K562 (cell line): ENCODE measurements around the gene ADAT1. TPM values are rescaled to one million over a fixed set of nuclear protein-coding genes. Genes with fewer than 3 reads are reported as not detected.

ENCODE experiments used
- ERF ChIP-seq: fragments of 450-650 bp; formaldehyde crosslinking; IDR thresholded peaks from 2 replicates; pipeline ENCODE4 v1.4.0; 2020; ENCODE audit warnings: mild to moderate bottlenecking, mixed read lengths
- ETV5 ChIP-seq: sonication (generic); formaldehyde crosslinking; IDR thresholded peaks from 2 replicates; pipeline ENCODE4 v1.4.0; 2020; ENCODE audit warnings: low read depth, mild to moderate bottlenecking, missing genetic modification reagents
- FOXA3 ChIP-seq, 2 experiments: fragments of 450-650 bp in 1 of 2; sonication (generic) in 1 of 2; formaldehyde crosslinking; IDR thresholded peaks in 1 of 2; conservative IDR thresholded peaks in 1 of 2; 2 replicates each; pipeline versions ENCODE4 v1.4.0 to v1.8.0; 2020 to 2022; ENCODE audit warnings: mild to moderate bottlenecking in 2 of 2, missing genetic modification reagents in 1 of 2
- HDAC6 ChIP-seq: IDR thresholded peaks from 2 replicates; pipeline ENCODE4 v1.6.1; 2012; ENCODE audit warnings: low read depth, mild to moderate bottlenecking, control low read depth, inconsistent platforms, low read length, moderate library complexity
- TFAM ChIP-seq: fragments of 250-450 bp; sonication (Bioruptor Pico); conservative IDR thresholded peaks from 2 replicates; pipeline ENCODE4 v1.5.0; 2021; ENCODE audit warnings: mild to moderate bottlenecking, moderate library complexity
- ZNF561 ChIP-seq: fragments of 450-650 bp; formaldehyde crosslinking; conservative IDR thresholded peaks from 2 replicates; pipeline ENCODE4 v1.4.0; 2020; ENCODE audit warnings: mild to moderate bottlenecking, moderate library complexity
- polyA plus RNA-seq, 8 experiments: library from polyadenylated mRNA; depleted of rRNA in 4 of 8; stranded (reverse) in 5 of 8; unstranded in 3 of 8; fragments of >200 nt; fragmentation: Nextera tagmentation in 2 of 8; fragmentation: Illumina TruSeq in 1 of 8; extraction: Ambion mirVana in 2 of 8; extraction: Trizol in 1 of 8; gene quantifications; 2 replicates each; pipeline versions ENCODE4 v1.2.1 to v1.2.3, GENCODE V29; 2011 to 2014; ENCODE audit warnings: inconsistent platforms in 1 of 8, missing spikeins in 1 of 8
- total RNA-seq, 7 experiments: library from RNA; depleted of rRNA in 6 of 7; stranded (reverse); fragments of >200 nt in 6 of 7; fragmentation: Illumina TruSeq in 2 of 7; extraction: Trizol in 2 of 7; gene quantifications; 2 replicates each; pipeline versions ENCODE4 v1.2.1 to v1.2.3, GENCODE V29; 2011 to 2021; ENCODE audit warnings: low replicate concordance in 1 of 7
- TF ChIP-seq, protein P1 (sequence below): fragments of 200-600 bp; sonication (generic); IDR thresholded peaks from one replicate; pipeline ENCODE4 v1.6.1; 2012; ENCODE audit warnings: mild to moderate bottlenecking, low read depth, low read length, inconsistent platforms

The ADAT1 gene
- total and polyA plus RNA-seq, 9 of the 15 experiments (the other 6 are each of a cell fraction or from before 2014, with no cell fraction given), result 16.0 to 36.7 (median 28.2) TPM

DNA sequence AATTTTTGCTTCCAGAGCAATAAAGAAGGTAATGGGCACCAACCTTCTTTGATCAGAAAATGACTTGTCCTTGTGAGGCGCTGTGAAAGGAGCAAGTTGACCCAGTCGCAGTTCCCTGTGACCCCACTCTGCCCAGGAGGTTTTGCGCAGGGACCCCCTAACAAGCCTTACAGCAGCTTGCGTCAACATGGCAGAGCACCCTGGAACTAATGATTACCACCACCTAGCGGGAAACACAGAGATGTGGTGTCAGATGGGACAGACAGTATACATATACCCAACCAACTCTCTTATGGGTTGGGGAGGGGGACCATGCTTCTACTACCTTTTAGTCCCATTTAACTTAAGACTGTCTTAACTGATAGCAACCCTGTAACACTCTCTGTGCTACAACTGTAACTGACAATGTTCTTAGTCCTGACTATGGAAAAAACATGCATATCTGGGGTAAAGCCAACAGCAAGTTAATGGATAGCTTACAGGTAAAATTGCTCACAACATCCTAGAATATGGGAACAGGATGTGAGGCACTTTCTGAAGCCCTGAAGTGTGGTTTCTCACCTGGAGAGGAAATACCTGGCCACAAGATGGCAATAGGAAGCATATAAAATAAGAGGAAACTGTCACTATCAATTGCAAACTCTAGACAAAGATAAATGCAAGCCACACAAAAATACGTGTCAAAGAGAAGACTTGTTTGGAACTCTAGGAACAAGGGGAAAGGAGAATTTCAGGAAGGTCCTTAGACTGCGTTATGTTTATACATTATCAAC, 21.3 kb upstream of the ADAT1 start (continued):
- TF ChIP-seq, protein P1, sequence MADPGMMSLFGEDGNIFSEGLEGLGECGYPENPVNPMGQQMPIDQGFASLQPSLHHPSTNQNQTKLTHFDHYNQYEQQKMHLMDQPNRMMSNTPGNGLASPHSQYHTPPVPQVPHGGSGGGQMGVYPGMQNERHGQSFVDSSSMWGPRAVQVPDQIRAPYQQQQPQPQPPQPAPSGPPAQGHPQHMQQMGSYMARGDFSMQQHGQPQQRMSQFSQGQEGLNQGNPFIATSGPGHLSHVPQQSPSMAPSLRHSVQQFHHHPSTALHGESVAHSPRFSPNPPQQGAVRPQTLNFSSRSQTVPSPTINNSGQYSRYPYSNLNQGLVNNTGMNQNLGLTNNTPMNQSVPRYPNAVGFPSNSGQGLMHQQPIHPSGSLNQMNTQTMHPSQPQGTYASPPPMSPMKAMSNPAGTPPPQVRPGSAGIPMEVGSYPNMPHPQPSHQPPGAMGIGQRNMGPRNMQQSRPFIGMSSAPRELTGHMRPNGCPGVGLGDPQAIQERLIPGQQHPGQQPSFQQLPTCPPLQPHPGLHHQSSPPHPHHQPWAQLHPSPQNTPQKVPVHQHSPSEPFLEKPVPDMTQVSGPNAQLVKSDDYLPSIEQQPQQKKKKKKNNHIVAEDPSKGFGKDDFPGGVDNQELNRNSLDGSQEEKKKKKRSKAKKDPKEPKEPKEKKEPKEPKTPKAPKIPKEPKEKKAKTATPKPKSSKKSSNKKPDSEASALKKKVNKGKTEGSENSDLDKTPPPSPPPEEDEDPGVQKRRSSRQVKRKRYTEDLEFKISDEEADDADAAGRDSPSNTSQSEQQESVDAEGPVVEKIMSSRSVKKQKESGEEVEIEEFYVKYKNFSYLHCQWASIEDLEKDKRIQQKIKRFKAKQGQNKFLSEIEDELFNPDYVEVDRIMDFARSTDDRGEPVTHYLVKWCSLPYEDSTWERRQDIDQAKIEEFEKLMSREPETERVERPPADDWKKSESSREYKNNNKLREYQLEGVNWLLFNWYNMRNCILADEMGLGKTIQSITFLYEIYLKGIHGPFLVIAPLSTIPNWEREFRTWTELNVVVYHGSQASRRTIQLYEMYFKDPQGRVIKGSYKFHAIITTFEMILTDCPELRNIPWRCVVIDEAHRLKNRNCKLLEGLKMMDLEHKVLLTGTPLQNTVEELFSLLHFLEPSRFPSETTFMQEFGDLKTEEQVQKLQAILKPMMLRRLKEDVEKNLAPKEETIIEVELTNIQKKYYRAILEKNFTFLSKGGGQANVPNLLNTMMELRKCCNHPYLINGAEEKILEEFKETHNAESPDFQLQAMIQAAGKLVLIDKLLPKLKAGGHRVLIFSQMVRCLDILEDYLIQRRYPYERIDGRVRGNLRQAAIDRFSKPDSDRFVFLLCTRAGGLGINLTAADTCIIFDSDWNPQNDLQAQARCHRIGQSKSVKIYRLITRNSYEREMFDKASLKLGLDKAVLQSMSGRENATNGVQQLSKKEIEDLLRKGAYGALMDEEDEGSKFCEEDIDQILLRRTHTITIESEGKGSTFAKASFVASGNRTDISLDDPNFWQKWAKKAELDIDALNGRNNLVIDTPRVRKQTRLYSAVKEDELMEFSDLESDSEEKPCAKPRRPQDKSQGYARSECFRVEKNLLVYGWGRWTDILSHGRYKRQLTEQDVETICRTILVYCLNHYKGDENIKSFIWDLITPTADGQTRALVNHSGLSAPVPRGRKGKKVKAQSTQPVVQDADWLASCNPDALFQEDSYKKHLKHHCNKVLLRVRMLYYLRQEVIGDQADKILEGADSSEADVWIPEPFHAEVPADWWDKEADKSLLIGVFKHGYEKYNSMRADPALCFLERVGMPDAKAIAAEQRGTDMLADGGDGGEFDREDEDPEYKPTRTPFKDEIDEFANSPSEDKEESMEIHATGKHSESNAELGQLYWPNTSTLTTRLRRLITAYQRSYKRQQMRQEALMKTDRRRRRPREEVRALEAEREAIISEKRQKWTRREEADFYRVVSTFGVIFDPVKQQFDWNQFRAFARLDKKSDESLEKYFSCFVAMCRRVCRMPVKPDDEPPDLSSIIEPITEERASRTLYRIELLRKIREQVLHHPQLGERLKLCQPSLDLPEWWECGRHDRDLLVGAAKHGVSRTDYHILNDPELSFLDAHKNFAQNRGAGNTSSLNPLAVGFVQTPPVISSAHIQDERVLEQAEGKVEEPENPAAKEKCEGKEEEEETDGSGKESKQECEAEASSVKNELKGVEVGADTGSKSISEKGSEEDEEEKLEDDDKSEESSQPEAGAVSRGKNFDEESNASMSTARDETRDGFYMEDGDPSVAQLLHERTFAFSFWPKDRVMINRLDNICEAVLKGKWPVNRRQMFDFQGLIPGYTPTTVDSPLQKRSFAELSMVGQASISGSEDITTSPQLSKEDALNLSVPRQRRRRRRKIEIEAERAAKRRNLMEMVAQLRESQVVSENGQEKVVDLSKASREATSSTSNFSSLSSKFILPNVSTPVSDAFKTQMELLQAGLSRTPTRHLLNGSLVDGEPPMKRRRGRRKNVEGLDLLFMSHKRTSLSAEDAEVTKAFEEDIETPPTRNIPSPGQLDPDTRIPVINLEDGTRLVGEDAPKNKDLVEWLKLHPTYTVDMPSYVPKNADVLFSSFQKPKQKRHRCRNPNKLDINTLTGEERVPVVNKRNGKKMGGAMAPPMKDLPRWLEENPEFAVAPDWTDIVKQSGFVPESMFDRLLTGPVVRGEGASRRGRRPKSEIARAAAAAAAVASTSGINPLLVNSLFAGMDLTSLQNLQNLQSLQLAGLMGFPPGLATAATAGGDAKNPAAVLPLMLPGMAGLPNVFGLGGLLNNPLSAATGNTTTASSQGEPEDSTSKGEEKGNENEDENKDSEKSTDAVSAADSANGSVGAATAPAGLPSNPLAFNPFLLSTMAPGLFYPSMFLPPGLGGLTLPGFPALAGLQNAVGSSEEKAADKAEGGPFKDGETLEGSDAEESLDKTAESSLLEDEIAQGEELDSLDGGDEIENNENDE, result no peak
- TF ChIP-seq FOXA3 (CRISPR knock-in tag; conservative IDR thresholded peaks at IDR 0.05 in 1 of 2, IDR thresholded peaks at IDR 0.05 in 1 of 2), result no peak
- TF ChIP-seq HDAC6, result no peak
- no peak for TF ChIP-seq TFAM (CRISPR knock-in tag)
- no peak for TF ChIP-seq ERF
- no peak for TF ChIP-seq ZNF561 (CRISPR knock-in tag)
- no peak for TF ChIP-seq ETV5 (CRISPR knock-in tag)
